ENCODE results near the gene HRH3. TPM values are rescaled to one million over a fixed set of nuclear protein-coding genes. Genes with fewer than 3 reads are reported as not detected.

Gene HRH3
- total RNA-seq, 1 donor from 2014 or later = 0.10 TPM

- DNase-seq = no peak
These were observed 4.8 kb downstream of the HRH3 start for GRCh38 chr20:62215020-62215990.

GRCh38 chr20:62214067-62214466 is 6.0 kb downstream of the HRH3 start:
- no peak for DNase-seq

GRCh38 chr20:62212299-62212698 is 7.8 kb downstream of the HRH3 start:
- no peak for DNase-seq

GRCh38 chr20:62211769-62212288 is 8.2 kb downstream of the HRH3 start:
- DNase-seq = no peak

- no peak for DNase-seq
These were observed 8.9 kb downstream of the HRH3 start for GRCh38 chr20:62211216-62211615.

GRCh38 chr20:62210496-62210855 is 9.6 kb downstream of the HRH3 start:
- no peak for DNase-seq

GRCh38 chr20:62209850-62210495 is 10.1 kb downstream of the HRH3 start:
- DNase-seq = no peak

GRCh38 chr20:62208795-62209755 is 11.0 kb downstream of the HRH3 start:
- no peak for DNase-seq

- no peak for DNase-seq
These were observed 11.8 kb downstream of the HRH3 start for GRCh38 chr20:62208061-62208794.

- DNase-seq = no peak
These were observed 13.7 kb downstream of the HRH3 start for GRCh38 chr20:62206388-62206775.

GRCh38 chr20:62205618-62206387 is 14.3 kb downstream of the HRH3 start:
- no peak for DNase-seq

GRCh38 chr20:62203378-62204030 is 16.6 kb downstream of the HRH3 start:
- DNase-seq = no peak

GRCh38 chr20:62202676-62203377 is 17.3 kb downstream of the HRH3 start:
- no peak for DNase-seq

GRCh38 chr20:62202083-62202395 is 18.0 kb downstream of the HRH3 start:
- no peak for DNase-seq

GRCh38 chr20:62201173-62202082 is 18.6 kb downstream of the HRH3 start:
- no peak for DNase-seq

GRCh38 chr20:62200491-62201172 is 19.4 kb downstream of the HRH3 start:
- no peak for DNase-seq

- no peak for DNase-seq
These were observed 21.1 kb downstream of the HRH3 start for GRCh38 chr20:62198931-62199330.

GRCh38 chr20:62198496-62198895 is 21.6 kb downstream of the HRH3 start:
- no peak for DNase-seq
